Measurements from ENCODE around the gene PTCSC3.

DNA sequence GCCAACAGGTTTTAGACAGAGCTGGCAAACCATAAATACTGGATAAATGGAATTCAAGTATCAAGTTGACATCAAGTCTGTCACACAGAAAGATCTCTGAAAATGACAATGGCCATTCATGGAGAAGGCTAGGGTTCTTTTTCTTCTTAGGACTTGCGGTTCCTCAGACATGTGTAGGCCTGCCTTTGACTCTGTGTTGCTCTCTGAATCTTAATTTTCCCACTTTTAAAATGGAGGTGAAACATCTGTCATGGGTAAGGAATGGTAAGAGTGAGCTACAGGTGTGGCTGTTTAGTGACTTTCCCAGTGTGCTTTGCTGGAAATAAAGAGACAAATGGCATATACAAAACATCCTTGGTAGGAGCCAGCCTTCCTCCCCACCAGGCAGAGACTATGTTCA lies 79.2 kb downstream of the PTCSC3 start:
- TF ChIP-seq TARDBP (IDR thresholded peaks at IDR 0.05) (no peak), BHLHE40 (IDR thresholded peaks at IDR 0.05; ENCODE audit: borderline replicate concordance) (no peak), ELF4 (IDR thresholded peaks at IDR 0.05) (no peak), LEF1 (IDR thresholded peaks at IDR 0.05; ENCODE audit: borderline replicate concordance) (no peak)

All from HEK293T (cell line).